H1 (cell line): ENCODE data around the gene FOXO6. TPM values are rescaled to one million over a fixed set of nuclear protein-coding genes. Genes with fewer than 3 reads are reported as not detected.

Experiments
- CTCF ChIA-PET: fragments of 300-600 bp; sonication (Branson Sonifier 250); formaldehyde crosslinking; loops from one replicate; lab custom pipeline; 2021; ENCODE audit not compliant: partially characterized antibody; lab: Charles Lee
- POLR2A ChIA-PET: fragments of 300-600 bp; sonication (Branson Sonifier 250); formaldehyde crosslinking; loops from one replicate; lab custom pipeline; 2021; ENCODE audit warnings: inconsistent platforms; ENCODE audit not compliant: partially characterized antibody; lab: Charles Lee
- DNase-seq, 2 experiments: peaks; one replicate each; pipeline versions ENCODE4 v3.0.0 to v3.0.0-alpha.2; 2010 to 2022; ENCODE audit warnings: low spot score in 2 of 2, low read depth in 1 of 2, mixed read lengths in 1 of 2
- FAIRE-seq: peaks from 2 replicates; lab custom pipeline; 2011; peaks lifted over from hg19 to GRCh38; lab: Jason Lieb, UNC
- H2AFZ ChIP-seq: 2 replicates; pipeline ENCODE4 v1.8.1; 2012; ENCODE audit warnings: low read length, inconsistent platforms
- H2AK5ac ChIP-seq: 2 replicates; pipeline ENCODE4 v1.6.1; 2013; ENCODE audit warnings: low read depth, low read length
- H2BK120ac ChIP-seq: replicated peaks from 2 replicates; pipeline ENCODE3; 2013; ENCODE audit warnings: low read depth, low read length, inconsistent platforms
- H2BK12ac ChIP-seq: 2 replicates; pipeline ENCODE4 v1.6.1; 2013; ENCODE audit warnings: low read depth, low read length
- H2BK15ac ChIP-seq: 2 replicates; pipeline ENCODE4 v1.6.1; 2013; ENCODE audit warnings: low read length
- H2BK20ac ChIP-seq: 2 replicates; pipeline ENCODE4 v1.6.1; 2013; ENCODE audit warnings: low read length
- H2BK5ac ChIP-seq: 2 replicates; pipeline ENCODE4 v1.6.1; 2013; ENCODE audit warnings: low read depth, low read length
- H3K14ac ChIP-seq: 2 replicates; pipeline ENCODE4 v1.6.1; 2013; ENCODE audit warnings: inconsistent platforms; ENCODE audit not compliant: insufficient read length
- H3K18ac ChIP-seq: 2 replicates; pipeline ENCODE4 v1.6.1; 2013; ENCODE audit warnings: low read length; ENCODE audit errors: extremely low read depth
- H3K23ac ChIP-seq: 2 replicates; pipeline ENCODE4 v1.6.1; 2013; ENCODE audit warnings: inconsistent platforms; ENCODE audit not compliant: insufficient read length
- H3K23me2 ChIP-seq: 2 replicates; pipeline ENCODE4 v1.6.1; 2013; ENCODE audit warnings: low read depth, low read length
- H3K27ac ChIP-seq: 2 replicates; pipeline ENCODE4 v1.6.1; 2011; ENCODE audit warnings: low read depth, low read length, inconsistent platforms
- H3K27me3 ChIP-seq, 4 experiments: replicated peaks in 1 of 4; 1 replicate in 1 of 4; 2 replicates in 3 of 4; pipeline versions ENCODE4 v1.6.1 to v1.8.1; 2011 to 2013; ENCODE audit warnings: low read length in 3 of 4, mild to moderate bottlenecking in 3 of 4, inconsistent platforms in 2 of 4, mixed read lengths in 2 of 4, moderate library complexity in 1 of 4; ENCODE audit not compliant: control insufficient read depth in 3 of 4, insufficient read depth in 3 of 4; ENCODE audit errors: extremely low read depth in 1 of 4
- H3K36me3 ChIP-seq, 4 experiments: 2 replicates each; pipeline versions ENCODE4 v1.6.1 to v1.8.1; 2011 to 2013; ENCODE audit warnings: mild to moderate bottlenecking in 4 of 4, low read length in 3 of 4, moderate library complexity in 2 of 4, control low read depth in 1 of 4, inconsistent platforms in 1 of 4; ENCODE audit not compliant: insufficient read depth in 4 of 4, control insufficient read depth in 2 of 4
- H3K4ac ChIP-seq: replicated peaks from 2 replicates; pipeline ENCODE3; 2013; ENCODE audit warnings: low read length, low read depth, mixed read lengths, inconsistent platforms; ENCODE audit not compliant: insufficient read length
- H3K4me1 ChIP-seq, 4 experiments: replicated peaks in 1 of 4; 1 replicate in 1 of 4; 2 replicates in 3 of 4; pipeline versions ENCODE4 v1.6.1 to v1.8.1; 2011 to 2013; ENCODE audit warnings: low read length in 3 of 4, inconsistent platforms in 2 of 4, mixed read lengths in 1 of 4; ENCODE audit not compliant: insufficient read depth in 4 of 4, control insufficient read depth in 3 of 4
- H3K4me2 ChIP-seq, 2 experiments: 2 replicates each; pipeline versions ENCODE4 v1.6.1 to v1.8.1; 2011 to 2013; ENCODE audit warnings: low read depth in 2 of 2, low read length in 2 of 2, control low read depth in 1 of 2, inconsistent platforms in 1 of 2, mild to moderate bottlenecking in 1 of 2; ENCODE audit not compliant: insufficient read depth in 1 of 2
- H3K4me3 ChIP-seq, 4 experiments: fragments of 200-600, 300-600 bp in 1 of 4; sonication (generic), shearing (Covaris generic), sonication (Bioruptor Twin) in 1 of 4; 2 replicates each; pipeline versions ENCODE4 v1.5.1 to v1.8.1; 2011 to 2016; ENCODE audit warnings: low read length in 4 of 4, low read depth in 3 of 4, control low read depth in 2 of 4, inconsistent platforms in 2 of 4, mild to moderate bottlenecking in 2 of 4, mixed read lengths in 1 of 4, moderate library complexity in 1 of 4; ENCODE audit not compliant: insufficient read depth in 2 of 4; ENCODE audit errors: extremely low read depth in 1 of 4
- H3K56ac ChIP-seq: replicated peaks from 2 replicates; pipeline ENCODE3; 2013; ENCODE audit warnings: low read depth, mild to moderate bottlenecking, mixed read lengths, low read length, inconsistent platforms; ENCODE audit not compliant: insufficient read length
- H3K79me1 ChIP-seq: 2 replicates; pipeline ENCODE4 v1.6.1; 2013; ENCODE audit warnings: low read depth, low read length, control low read depth
- H3K79me2 ChIP-seq, 2 experiments: 2 replicates each; pipeline versions ENCODE4 v1.6.1 to v1.8.1; 2012 to 2013; ENCODE audit warnings: low read length in 2 of 2, mild to moderate bottlenecking in 2 of 2, inconsistent platforms in 1 of 2; ENCODE audit not compliant: insufficient read depth in 2 of 2, control insufficient read depth in 1 of 2
- H3K9ac ChIP-seq, 4 experiments: replicated peaks in 1 of 4; 1 replicate in 1 of 4; 2 replicates in 3 of 4; pipeline versions ENCODE4 v1.6.1 to v1.8.1; 2011 to 2013; ENCODE audit warnings: low read depth in 3 of 4, low read length in 3 of 4, control low read depth in 2 of 4, mild to moderate bottlenecking in 2 of 4, moderate library complexity in 2 of 4, inconsistent platforms in 1 of 4; ENCODE audit errors: extremely low read depth in 1 of 4
- H3K9me3 ChIP-seq, 2 experiments: 2 replicates each; pipeline versions ENCODE4 v1.6.1 to v1.8.1; 2012 to 2013; ENCODE audit warnings: mild to moderate bottlenecking in 2 of 2, moderate library complexity in 2 of 2, control low read depth in 1 of 2, inconsistent platforms in 1 of 2, low read depth in 1 of 2, low read length in 1 of 2, mixed read lengths in 1 of 2; ENCODE audit not compliant: insufficient read depth in 2 of 2
- H4K20me1 ChIP-seq, 2 experiments: replicated peaks in 1 of 2; 2 replicates each; pipeline versions ENCODE3 to v1.8.1; 2011 to 2013; ENCODE audit warnings: inconsistent platforms in 2 of 2, low read length in 2 of 2, mild to moderate bottlenecking in 1 of 2; ENCODE audit not compliant: insufficient read depth in 2 of 2, control insufficient read depth in 1 of 2
- H4K5ac ChIP-seq: 2 replicates; pipeline ENCODE4 v1.6.1; 2013; ENCODE audit warnings: low read length, low read depth, mixed read lengths, inconsistent platforms; ENCODE audit not compliant: insufficient read length
- H4K8ac ChIP-seq: 2 replicates; pipeline ENCODE4 v1.8.0; 2013; ENCODE audit warnings: mild to moderate bottlenecking, moderate library complexity, low read length, inconsistent platforms; ENCODE audit not compliant: insufficient read depth; ENCODE audit errors: extremely low read depth
- H4K91ac ChIP-seq: replicated peaks from 2 replicates; pipeline ENCODE3; 2013; ENCODE audit warnings: low read length, mixed read lengths, inconsistent platforms; ENCODE audit not compliant: insufficient read length
- KDM1A ChIP-seq: fragments of 200-600, 300-600 bp; sonication (generic); IDR thresholded peaks from 2 replicates; pipeline ENCODE4 v1.7.1; 2016; ENCODE audit warnings: mild to moderate bottlenecking, low read length, borderline replicate concordance
- NRF1 ChIP-seq: IDR thresholded peaks from 2 replicates; pipeline ENCODE4 v1.6.1; 2011; ENCODE audit warnings: mild to moderate bottlenecking, low read depth, low read length, improper control_type of control experiment
- POLR2AphosphoS5 ChIP-seq: IDR thresholded peaks from 2 replicates; pipeline ENCODE4 v1.6.1; 2011; ENCODE audit warnings: low read depth, low read length
- RXRA ChIP-seq: IDR thresholded peaks from 2 replicates; pipeline ENCODE4 v1.6.1; 2011; ENCODE audit warnings: low read depth, mild to moderate bottlenecking, low read length, moderate library complexity; ENCODE audit not compliant: insufficient read depth
- WGBS, 2 experiments: shearing (Covaris generic) in 1 of 2; methylation state at CpG; one replicate each; pipeline versions ENCODE4 v1.1.6 to v1.1.7; 2013 to 2015; ENCODE audit warnings: low lambda C conversion rate in 2 of 2, mixed read lengths in 2 of 2, inconsistent platforms in 1 of 2, low coverage in 1 of 2, missing lambda C conversion rate in 1 of 2; ENCODE audit not compliant: insufficient replicate concordance in 2 of 2, insufficient coverage in 1 of 2, insufficient read length in 1 of 2; ENCODE audit errors: extremely low coverage in 1 of 2, missing lambda C conversion rate in 1 of 2; 5-methylcytosine and 5-hydroxymethylcytosine counted together
- polyA plus RNA-seq, 7 experiments: library from polyadenylated mRNA; depleted of rRNA in 3 of 7; stranded (reverse) in 5 of 7; unstranded in 2 of 7; fragments of >200 nt in 5 of 7; fragments of 200-250 nt in 2 of 7; gene quantifications; 1 replicate in 5 of 7; 2 replicates in 1 of 7; 4 replicates in 1 of 7; pipeline versions ENCODE4 v1.2.1 to v1.2.3, GENCODE V29; 2011 to 2013; ENCODE audit warnings: missing spikeins in 2 of 7, mixed read lengths in 2 of 7
- total RNA-seq: library from RNA; stranded (reverse); fragmentation: NEBNext Ultra II Directional; extraction: Animal tissue kit (Norgen Biotek cat#: 25700); gene quantifications from 2 replicates; pipeline ENCODE4 v1.2.1, GENCODE V29; 2021

The FOXO6 gene
- total and polyA plus RNA-seq, 2 of the 8 experiments (the other 6 are each of a cell fraction or from before 2014, with no cell fraction given) = 0.59 to 3.0 TPM

GRCh38 chr1:41412748-41413147 is 51.5 kb downstream of the FOXO6 start:
- POLR2A ChIA-PET = no interaction called here
- Histone ChIP-seq H3K4me1 (peaks cover 3 to 11% (median 5%) of the 10 kb centered on the region in 4 experiments), H4K20me1 (no peaks in the 10 kb centered on the region), H3K79me1 (no peaks in the 10 kb centered on the region), H4K91ac (peak overlapping the region; percentile 56), H3K79me2 (no peaks in the 10 kb centered on the region), H4K8ac (no peak overlapping the region; the same call in none of the 2 replicates), H3K9me3 (no peaks in the 10 kb centered on the region), H2BK5ac (peak overlapping the region; percentile 76; the same call in 1 of the 2 replicates), H3K18ac (peak overlapping the region; percentile 51; the same call in 1 of the 2 replicates), H3K23ac (no peak overlapping the region), H3K4me3 (no peak overlapping the region), H3K56ac (no peak overlapping the region), H3K4me2 (no peak overlapping the region), H3K14ac (no peak overlapping the region), H3K23me2 (no peaks in the 10 kb centered on the region; the same call in 1 of the 2 replicates), H3K27me3 (peaks cover 0 to 2% (median 0%) of the 10 kb centered on the region in 4 experiments; a peak in 2 of 7 replicates), H3K9ac (no peak overlapping the region), H2AFZ (no peak overlapping the region), H2BK120ac (no peak overlapping the region), H2BK12ac (peak overlapping the region; percentile 64; the same call in 1 of the 2 replicates), H2BK15ac (0 out of 2 replicates have a peak overlapping the region, but pooled peaks have one; percentile 23), H3K27ac (no peak overlapping the region), H3K36me3 (no peaks in the 10 kb centered on the region), H2AK5ac (no peak overlapping the region), H2BK20ac (0 out of 2 replicates have a peak overlapping the region, but pooled peaks have one; percentile 13), H4K5ac (no peak overlapping the region), H3K4ac (peak overlapping the region; percentile 28)
- CTCF ChIA-PET = interaction anchor here (0.7 to 16.3 kb wide), 7 partner anchors 13 to 128 kb away, joined by 3 to 336 read pairs (median 144); partner anchors contain the start of gene FOXO6
- no peak for FAIRE-seq
- 56% methylated on average over 8 of the region's 8 CpGs; no CpG with 5 or more reads in 1 of the 2 experiments for WGBS, 2 experiments
- no peak for DNase-seq
- no peak for TF ChIP-seq NRF1
- no peak for TF ChIP-seq KDM1A
- no peak for TF ChIP-seq POLR2AphosphoS5
- no peak for TF ChIP-seq RXRA
